Hematopoietic multipotent progenitor cell treated with erythropoietin and hydrocortisone succinate and interleukin-3 and kit ligand, for 15 days (in vitro differentiated cells): ENCODE results near the gene AQP12B.
"Not testable (repeated sequence)": the region's sequence is repeated elsewhere in the genome, so short reads cannot be mapped to it uniquely, and the experiment has no call there.

Source experiments
- DNase-seq: peaks from one replicate; pipeline ENCODE4 v3.0.0-alpha.2; 2015; ENCODE audit warnings: low spot score

Gene AQP12B

GRCh38 chr2:240701091-240701735 is 18.5 kb upstream of the AQP12B start:
- no peak for DNase-seq

- DNase-seq: not testable (repeated sequence)
Measured at GRCh38 chr2:240700616-240701015, 17.9 kb upstream of the AQP12B start.

GRCh38 chr2:240699835-240700234 is 17.1 kb upstream of the AQP12B start:
- DNase-seq: not testable (repeated sequence)

GRCh38 chr2:240698852-240699561 is 16.3 kb upstream of the AQP12B start:
- DNase-seq: not testable (repeated sequence)

GRCh38 chr2:240696469-240696868 is 13.8 kb upstream of the AQP12B start:
- DNase-seq: not testable (repeated sequence)

GRCh38 chr2:240695593-240695992 is 12.9 kb upstream of the AQP12B start:
- DNase-seq: not testable (repeated sequence)

- DNase-seq: not testable (repeated sequence)
Measured at GRCh38 chr2:240694304-240694703, 11.6 kb upstream of the AQP12B start.

GRCh38 chr2:240692583-240693561 is 10.2 kb upstream of the AQP12B start:
- DNase-seq: not testable (repeated sequence)

GRCh38 chr2:240691631-240692420 is 9.1 kb upstream of the AQP12B start, which contains the start of gene AQP12A:
AQP12A (plus strand) TSS chr2:240691866; CDS start chr2:240691914, 48 bp downstream.
- not testable (repeated sequence) for DNase-seq

- DNase-seq: not testable (repeated sequence)
Measured at GRCh38 chr2:240691075-240691427, 8.4 kb upstream of the AQP12B start.

GRCh38 chr2:240690421-240691074 is 7.9 kb upstream of the AQP12B start:
- not testable (repeated sequence) for DNase-seq

GRCh38 chr2:240689975-240690374 is 7.3 kb upstream of the AQP12B start:
- DNase-seq: no peak

- DNase-seq: no peak
Measured at GRCh38 chr2:240688553-240688919, 5.9 kb upstream of the AQP12B start.

- no peak for DNase-seq
Measured at GRCh38 chr2:240687741-240688552, 5.3 kb upstream of the AQP12B start.

GRCh38 chr2:240687045-240687740 is 4.5 kb upstream of the AQP12B start:
- DNase-seq: no peak

GRCh38 chr2:240686460-240686859 is 3.8 kb upstream of the AQP12B start:
- no peak for DNase-seq

- DNase-seq: no peak
Measured at GRCh38 chr2:240685771-240686371, 3.2 kb upstream of the AQP12B start.

- not testable (repeated sequence) for DNase-seq
Measured at GRCh38 chr2:240683980-240684728, 1.5 kb upstream of the AQP12B start.
